NCI-H2029 treated with DMSO at 0.1 percent for 48 hours (cell line): ENCODE measurements around the gene UBR7.

Experiments used
- DNase-seq: peaks from one replicate; lab custom pipeline; 2025; lab: John Stamatoyannopoulos, UW

UBR7 gene

GRCh38 chr14:93249128-93249831 is 42.2 kb downstream of the UBR7 start:
- DNase-seq = no peak

DNA sequence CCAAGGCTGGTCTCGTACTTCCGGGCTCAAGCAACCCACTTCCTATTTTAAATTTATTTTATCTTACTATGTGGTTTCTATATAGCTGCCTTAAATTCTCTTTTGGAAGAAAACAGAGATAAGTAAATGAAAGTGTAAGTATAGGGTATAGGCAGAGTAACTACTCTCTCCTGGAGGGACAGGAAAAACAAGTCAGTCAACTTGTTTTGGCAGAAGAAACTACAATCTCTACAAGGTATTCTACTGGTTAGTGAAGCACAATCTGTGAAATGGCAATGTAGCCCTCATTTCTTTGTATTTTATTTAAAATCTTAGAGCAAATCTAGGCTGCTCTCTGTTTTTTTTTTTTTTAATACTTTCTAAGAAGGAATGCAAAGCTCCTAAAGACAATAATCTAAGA is 55.4 kb downstream of the UBR7 start:
- no peak for DNase-seq

GRCh38 chr14:93263416-93263815 is 56.4 kb downstream of the UBR7 start:
- DNase-seq = no peak

DNA sequence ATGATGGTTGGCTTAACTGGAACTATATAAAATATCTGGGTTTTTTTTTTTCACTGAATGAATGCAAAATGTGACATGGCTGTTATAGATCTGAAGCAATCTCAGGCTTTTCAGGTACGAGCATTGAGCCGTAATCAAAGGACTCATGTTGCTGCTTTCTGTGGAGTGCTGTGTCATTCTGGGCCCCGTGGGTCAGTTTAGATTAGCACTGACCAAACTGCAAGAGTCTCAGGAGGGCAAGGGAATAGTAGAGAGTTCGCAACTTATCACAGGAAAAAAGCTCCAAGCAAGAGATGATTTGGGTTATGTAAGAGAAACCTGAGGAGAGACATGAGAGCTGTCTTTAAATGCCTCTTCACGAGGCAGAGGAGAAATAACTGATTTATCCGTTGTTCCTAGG is 59.1 kb downstream of the UBR7 start:
- DNase-seq = no peak

DNA sequence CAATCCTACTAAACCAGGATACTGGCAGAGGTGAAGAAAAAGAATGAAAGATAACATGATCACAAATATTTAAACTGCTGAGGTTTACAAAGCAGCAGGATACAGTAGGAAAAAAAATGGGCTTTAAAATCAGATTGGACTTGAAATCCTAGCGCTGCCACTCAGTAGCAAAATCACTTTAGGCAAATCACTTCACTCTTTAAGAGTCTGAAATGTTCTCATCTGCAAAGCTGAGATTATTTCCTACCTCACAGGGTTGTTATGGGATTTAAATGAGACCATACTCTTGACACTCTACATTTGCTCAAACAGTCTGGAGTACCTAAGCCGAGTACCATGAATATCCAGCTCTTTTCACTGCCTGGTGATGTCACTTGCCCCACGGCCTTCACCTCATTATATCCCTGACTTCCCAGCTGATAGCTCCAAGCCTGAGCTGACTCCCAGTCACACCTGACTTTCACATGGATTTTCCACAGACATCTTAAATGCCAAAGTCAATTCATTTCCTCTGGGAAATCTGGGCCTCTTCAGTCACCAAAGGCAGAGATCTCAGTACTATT is 60.2 kb downstream of the UBR7 start:
- no peak for DNase-seq

DNA sequence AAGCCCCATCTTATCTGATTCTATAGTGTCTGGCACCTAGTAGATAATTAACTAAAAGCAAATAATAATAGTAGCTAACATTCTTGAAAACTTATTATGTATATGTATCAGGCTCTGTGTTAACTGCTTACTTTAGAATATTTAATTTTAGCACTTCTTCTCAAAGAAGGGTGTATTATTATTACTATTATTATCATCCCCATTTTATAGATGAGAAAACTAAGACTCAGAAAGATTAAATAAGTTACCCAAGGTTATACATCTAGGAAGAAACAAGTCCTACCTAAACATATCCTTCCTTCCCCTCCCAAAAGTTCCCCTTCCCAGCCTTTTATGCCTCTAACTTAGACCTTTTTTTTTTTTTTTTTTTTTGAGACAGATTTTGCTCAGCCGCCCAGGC is 61.4 kb downstream of the UBR7 start:
- DNase-seq = no peak

DNA sequence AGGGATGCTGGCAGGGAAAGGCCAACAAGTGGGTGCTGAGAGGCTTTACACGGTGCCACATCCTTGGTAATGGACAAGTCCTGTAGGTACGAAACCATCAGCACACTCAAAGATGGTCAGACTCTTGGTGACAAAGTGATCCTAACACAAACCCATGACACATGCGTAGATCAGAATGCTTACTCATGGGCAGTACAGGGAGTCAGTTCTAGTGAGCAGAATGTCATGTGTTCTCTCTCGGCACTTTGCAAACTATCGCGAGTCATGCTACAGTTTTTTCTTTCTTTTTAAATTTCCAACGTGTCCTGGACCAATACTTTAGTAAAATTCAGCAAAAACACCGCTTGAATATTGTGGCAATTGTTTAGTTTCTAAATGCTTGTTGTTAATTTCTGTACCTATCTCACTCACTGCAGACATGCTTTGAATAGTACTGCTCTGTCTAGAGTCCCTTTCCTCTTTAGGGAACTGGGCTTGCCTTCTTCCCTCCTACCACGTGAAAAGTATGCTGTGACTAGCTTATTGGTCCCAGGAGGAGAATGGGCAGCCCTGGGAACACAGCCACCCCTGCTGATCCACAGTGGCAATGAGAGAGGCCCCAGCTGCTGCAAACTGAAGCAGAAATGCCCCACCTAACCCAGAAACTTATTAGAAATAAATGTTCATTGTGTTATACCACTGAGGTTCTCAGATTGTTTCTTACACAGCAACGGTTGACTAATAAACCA is 62.4 kb downstream of the UBR7 start:
- DNase-seq = no peak

- DNase-seq = no peak
These were observed 64.1 kb downstream of the UBR7 start for GRCh38 chr14:93271111-93271510.

DNA sequence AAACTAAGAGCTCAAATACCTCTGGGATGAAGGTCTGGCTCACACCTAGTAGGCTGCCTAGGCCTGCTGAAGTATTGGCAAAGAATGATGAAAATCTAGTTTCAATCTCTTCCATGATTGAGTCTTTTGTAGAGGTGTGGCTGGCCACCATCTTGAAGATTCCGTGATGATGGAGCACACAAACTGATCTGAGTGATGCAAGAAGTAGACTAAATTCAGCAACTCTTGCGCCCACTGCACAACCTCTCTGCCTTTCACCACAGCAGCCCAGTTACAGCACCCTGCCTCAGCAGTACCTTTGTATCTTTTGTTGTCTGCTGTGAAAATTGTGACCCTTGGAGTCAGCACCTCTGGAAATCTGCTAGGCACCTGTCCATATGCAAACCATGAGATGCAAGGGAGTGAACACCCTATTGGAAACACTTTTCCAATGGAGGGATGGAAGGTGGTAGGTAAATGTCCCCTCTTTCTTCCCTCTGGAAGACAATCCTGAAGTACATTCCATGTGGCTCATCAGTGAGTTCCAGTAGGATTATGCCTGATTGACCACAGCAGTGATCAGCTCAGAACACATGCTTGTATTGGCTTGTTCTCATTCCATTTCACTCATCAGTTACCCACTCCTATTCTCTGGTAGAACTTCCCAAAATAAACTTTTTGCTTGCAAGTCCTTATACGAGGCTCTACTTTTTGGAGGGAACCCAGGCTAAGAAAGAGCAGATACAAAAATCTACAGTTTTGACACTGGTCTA is 67.2 kb downstream of the UBR7 start:
- DNase-seq = no peak

DNA sequence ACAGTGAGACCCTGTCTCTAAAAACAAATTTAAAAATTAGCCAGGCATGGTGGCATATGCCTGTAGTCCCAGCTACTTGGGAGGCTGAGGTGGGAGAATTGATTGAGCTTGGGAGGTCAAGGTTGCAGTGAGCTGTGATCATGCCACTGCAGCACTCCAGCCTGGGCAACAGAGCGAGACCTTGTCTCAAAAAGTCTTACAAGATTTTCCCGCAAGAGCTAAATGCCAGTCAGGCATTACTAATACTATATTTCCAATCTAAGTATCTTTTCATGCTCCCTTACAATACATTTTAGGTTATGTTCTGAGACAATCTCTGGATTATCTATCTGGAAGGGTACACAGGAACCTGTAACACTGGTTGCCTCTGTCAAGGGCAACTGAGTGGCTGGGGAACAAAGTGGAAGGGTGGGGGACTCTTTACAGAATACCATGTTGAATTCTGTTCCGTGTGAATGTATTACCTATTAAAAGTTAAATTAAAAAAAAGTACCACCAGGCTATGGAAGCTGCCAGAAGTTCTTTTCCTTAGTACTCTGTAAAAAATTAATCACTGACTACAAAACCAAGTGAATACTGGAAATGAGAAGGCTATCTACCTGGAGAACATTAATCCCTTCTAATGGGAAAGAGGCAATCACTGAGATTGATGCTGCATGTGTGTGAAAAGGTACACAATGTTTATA is 69.1 kb downstream of the UBR7 start:
- no peak for DNase-seq
